Tibial nerve (tissue), 4 donors: ENCODE data around the gene PPY.

Experiments used
- EP300 ChIP-seq, 2 donors: sonication (generic); formaldehyde crosslinking; IDR thresholded peaks; one replicate each; pipeline ENCODE4 v1.6.1; 2017; ENCODE audit warnings: antibody characterized with exemption in 2 of 2, mild to moderate bottlenecking in 1 of 2
- POLR2A ChIP-seq, 2 donors: fragments of 450-650 bp; IDR thresholded peaks; one replicate each; pipeline ENCODE4 v1.6.1; 2017; ENCODE audit warnings: antibody characterized with exemption in 2 of 2, mild to moderate bottlenecking in 2 of 2, moderate library complexity in 2 of 2
- TF ChIP-seq, protein P1 (sequence below), 5 experiments: fragments of 200-600 bp in 3 of 5; fragments of 450-650 bp in 2 of 5; sonication (generic) in 3 of 5; IDR thresholded peaks; one replicate each; pipeline ENCODE4 v1.5.1; 2016 to 2019; ENCODE audit warnings: antibody characterized with exemption in 5 of 5, mild to moderate bottlenecking in 3 of 5, moderate library complexity in 2 of 5

DNA sequence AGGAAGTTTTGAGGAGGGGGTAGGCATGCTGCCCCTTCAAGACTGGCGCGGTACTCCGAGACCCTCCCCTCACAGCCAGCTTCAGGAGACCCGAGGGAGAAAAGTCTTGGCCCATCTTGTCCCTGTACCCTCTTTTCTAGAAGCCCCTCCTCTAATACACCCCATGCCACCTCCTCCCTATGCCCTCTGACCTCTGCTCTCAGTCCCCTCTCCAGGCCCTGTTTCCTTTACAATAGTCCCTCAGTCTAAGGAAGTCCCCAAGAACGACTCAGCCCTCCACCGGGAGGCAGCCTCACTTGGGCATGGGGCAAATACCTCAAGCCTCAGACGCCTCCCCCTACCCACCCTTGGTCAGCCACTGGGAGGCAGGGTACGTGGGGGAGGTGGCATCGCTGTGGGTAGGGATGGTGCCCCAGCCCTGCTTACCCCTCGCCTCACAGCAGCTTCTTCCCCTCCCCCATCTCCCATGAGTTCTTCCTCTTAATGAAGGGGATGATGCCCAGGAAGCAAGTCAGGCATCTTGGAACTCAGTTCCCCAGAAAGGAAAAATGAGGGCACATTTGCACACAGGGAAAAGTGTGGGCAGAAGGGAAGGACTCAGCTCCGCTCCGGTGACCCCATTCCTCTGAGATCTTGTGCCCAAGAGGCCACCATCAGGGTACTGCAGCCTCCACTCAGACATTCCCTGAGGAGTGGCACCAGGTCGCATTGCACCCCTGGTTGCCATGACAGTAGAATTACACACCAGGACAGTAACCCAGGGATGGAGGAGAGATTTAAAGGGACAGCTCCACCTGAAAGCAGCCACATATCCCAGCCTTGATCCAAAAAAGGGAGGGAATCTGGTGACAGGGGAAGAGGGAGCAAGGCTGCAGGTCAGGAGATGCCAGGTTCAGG, 41.2 kb downstream of the PPY start:
- no peak for TF ChIP-seq POLR2A (IDR thresholded peaks at IDR 0.05)
- TF ChIP-seq, protein P1, sequence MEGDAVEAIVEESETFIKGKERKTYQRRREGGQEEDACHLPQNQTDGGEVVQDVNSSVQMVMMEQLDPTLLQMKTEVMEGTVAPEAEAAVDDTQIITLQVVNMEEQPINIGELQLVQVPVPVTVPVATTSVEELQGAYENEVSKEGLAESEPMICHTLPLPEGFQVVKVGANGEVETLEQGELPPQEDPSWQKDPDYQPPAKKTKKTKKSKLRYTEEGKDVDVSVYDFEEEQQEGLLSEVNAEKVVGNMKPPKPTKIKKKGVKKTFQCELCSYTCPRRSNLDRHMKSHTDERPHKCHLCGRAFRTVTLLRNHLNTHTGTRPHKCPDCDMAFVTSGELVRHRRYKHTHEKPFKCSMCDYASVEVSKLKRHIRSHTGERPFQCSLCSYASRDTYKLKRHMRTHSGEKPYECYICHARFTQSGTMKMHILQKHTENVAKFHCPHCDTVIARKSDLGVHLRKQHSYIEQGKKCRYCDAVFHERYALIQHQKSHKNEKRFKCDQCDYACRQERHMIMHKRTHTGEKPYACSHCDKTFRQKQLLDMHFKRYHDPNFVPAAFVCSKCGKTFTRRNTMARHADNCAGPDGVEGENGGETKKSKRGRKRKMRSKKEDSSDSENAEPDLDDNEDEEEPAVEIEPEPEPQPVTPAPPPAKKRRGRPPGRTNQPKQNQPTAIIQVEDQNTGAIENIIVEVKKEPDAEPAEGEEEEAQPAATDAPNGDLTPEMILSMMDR (IDR thresholded peaks at IDR 0.05) = no peak
- TF ChIP-seq EP300 (IDR thresholded peaks at IDR 0.05) = no peak
